CD4-positive, alpha-beta T cell treated with Interleukin-1 beta for 1 hour (primary cell): ENCODE data around the gene TOMM20.
"Not testable (repeated sequence)": the region's sequence is repeated elsewhere in the genome, so short reads cannot be mapped to it uniquely, and the experiment has no call there.

Experiments
- DNase-seq, 2 donors: peaks; one replicate each; pipeline ENCODE4 v3.0.0-alpha.2; 2020 to 2022

The TOMM20 gene

DNA sequence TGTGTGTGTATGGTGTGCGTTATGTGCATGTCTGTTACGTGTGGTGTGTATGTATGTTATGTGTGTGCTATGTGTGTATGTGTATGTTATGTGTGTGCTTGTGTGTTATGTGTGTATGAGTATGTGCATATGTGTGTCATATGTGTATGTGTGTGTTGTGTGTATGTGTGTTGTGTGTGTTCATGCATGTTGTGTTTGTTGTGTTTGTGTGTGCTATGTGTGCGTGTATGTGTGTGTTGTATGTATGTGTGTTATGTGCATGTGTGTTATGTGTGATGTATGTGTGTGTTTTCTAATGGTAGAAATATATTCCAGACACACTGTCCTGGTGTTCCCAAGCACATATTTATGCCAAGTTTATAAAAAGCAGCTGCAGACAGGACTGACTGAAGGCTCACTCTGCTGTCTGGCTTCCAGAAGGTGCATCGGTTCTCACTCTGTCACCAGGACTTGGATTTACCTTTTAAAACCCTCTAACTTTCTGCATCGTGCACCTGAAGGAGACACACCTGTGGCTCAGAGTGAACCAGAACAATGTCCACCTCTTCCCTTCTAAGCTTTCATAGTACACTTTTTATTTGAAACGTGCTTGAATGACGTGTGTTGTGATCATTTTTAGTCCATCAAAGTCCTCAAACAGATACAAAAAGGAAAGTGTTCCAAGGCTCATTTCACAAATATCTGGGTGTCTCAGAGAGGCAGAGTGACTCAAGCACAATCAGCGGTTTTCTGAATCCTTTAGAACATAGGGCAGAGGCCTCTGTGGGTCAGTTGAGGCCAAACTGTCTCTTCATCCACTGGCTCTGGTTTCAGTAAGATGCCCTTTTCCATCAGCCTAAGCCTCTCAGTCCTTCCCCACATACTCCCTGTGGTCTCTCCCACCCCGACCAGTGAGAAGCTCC lies 49.9 kb downstream of the TOMM20 start:
- no peak for DNase-seq

DNA sequence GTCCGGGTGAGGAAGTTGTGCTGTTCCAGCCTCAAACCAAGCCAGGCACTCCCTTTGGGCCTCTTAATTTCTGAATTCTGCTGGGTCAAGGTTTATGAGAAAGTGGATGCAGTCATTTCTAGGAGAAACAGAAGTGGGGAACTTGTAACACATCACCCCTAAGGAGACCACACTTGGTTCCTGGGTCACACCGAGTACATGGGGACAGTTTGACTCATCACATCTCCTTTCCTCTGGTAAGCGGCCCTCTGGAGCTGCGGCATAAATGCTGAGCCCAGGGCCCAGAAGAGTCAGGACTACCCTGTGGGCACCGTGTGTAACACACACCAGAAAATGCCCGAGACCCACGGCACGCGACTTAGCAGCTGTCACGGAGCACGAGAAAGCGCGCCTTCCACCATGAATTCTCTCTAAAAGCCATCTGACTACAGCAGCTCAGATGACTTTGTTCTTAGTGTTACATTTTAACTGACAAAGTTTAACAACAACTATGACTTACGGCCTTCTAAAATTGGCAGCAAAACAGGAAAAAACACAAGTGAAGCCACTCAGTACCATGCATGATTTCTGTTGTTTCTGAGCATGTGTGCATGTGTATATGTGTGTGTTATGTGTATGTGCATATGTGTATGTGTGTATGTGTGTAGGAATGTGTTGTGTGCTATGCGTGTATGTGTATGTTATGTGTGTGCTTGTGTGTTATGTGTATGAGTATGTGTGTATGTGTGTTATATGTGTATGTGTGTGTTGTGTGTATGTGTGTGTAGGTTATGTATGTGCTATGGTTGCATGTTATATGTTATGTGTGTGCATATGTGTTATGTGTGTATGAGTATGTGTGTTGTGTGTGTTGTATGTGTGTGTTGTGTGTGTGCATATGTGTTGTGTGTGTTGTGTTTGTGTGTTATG lies 50.8 kb downstream of the TOMM20 start:
- DNase-seq = peak in 1 of 2 donors; percentile 58

DNA sequence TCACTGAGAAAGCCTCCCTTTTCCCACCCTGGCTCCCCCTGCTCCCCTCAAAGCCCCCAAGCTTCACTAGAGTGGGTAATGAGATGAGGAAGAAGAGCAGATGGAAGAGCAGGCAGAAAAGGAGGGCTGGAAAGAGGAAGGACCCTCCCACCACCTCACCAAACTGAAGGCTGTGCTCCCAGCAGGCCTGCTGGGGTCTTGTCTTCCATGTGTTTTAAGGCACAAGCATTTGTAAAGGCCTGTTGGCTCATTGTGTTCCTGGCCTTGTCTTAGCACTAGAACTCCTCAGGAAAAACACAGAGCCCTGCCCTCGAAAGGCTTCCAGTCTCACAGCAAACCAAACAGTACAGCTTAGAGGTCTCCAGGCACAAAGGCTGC lies 51.5 kb downstream of the TOMM20 start:
- DNase-seq = no peak

DNA sequence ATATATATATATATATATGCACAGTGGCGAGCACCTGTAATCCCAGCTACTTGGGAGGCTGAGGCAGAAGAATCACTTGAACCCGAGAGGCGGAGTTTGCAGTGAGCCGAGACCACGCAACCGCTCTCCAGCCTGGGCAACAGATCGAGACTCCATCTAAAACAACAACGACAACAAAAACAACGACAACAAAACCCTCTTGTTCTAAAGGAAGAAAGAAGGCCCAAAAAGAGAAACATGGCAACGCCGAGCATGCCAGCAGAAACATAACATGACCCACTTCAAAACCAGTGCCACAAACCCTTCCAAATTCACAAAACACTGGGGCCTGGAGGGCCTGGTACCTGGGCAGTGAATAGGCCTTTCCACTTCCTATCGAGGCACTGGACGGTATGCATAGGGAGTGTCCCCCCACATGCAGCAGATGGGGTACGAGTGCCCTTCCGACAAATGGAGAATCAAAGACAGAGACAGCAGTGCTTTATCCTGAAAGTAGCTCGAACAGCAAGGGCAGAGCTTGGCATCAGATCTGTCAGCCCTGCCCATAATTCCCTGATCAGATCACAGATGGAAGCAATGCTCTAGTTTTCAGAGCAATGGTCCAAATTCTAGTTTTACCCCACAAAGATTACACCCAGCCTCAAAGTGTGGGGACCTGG lies 52.0 kb downstream of the TOMM20 start:
- no peak for DNase-seq

DNA sequence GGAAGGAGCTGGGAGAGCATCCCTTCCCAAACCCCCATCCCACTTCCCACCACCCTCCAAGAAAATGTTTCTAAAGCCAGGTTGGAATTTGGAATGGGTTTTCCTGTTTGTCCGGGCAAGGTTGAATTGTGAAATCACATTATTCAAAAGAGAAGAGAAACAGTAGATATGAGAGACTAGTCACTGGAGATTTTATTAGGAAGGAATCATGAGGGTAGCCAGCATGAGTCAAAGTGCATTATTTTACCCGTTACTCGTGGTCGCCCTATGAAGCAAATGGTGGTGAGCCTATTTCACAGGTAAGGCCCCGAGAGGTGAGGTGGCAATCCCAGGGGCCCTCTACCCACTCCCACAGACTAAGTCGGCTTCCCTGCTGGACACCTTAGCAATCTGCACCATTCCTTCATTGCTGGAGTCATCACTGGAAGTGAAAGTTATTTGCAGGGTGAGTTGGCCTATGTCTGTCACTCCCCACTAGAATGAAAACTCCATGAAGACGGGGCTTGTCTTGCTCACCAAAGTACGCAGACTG lies 52.8 kb downstream of the TOMM20 start:
- DNase-seq = no peak

DNA sequence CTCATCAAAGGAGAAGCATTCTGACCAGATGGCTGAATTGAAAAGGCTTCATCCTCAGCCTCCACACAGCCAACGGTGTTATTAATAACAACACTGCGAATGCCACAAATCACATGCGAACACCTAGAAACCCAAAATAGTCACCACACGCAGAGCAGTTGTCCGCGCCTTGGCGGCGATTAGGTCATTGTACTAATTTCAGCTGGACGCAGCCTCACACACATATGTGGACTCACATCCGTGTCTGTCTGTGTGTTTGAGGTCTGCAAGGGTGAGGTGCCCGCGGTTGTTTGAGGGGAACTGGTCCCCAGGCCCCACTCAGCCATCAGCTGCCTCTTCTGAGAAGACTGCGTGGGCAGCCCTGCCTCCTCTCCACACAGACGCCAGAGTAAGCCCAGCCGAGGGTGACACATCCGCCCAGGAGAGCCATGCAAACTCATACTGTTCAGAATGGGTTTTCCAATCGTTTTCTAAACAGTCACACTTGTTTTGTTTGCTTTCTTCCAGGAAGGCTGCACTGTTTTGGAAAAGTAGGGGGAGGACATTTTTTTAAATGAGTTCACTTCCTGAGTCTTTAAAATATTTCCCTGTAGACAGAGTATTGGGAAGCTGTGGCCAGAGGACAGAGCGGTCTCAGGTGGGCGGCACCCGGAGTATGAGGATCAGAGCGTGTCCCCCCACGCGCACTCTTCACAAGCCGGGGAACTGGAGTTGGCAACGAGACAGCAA lies 53.4 kb downstream of the TOMM20 start:
- DNase-seq = peak; percentile 44 to 72

DNA sequence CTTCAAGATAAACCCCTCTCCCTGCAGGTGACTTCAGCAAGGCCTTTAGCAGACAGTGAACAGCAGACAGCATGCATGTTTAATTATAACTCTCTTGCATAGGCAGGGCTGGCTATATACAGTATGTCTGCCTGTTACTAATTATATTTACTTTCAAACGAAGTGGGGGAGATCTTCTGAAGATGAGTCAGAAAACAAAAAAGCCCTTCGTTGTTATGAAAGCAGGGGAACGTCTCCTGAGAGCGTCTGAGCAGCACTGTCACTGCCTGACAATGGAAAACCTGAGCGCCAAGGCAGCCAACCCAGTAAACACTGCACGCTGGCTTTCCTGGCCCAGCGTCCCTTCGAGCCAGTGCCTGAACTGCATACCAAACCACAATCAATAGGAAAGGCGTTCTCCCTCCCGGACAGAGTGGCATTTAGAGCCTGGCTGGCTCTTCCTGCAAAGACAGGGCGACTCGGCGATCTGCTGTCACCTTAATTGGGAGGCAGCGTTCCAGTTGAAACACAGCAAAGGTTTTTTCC lies 54.1 kb downstream of the TOMM20 start:
- DNase-seq = peak in 1 of 2 donors; percentile 41

DNA sequence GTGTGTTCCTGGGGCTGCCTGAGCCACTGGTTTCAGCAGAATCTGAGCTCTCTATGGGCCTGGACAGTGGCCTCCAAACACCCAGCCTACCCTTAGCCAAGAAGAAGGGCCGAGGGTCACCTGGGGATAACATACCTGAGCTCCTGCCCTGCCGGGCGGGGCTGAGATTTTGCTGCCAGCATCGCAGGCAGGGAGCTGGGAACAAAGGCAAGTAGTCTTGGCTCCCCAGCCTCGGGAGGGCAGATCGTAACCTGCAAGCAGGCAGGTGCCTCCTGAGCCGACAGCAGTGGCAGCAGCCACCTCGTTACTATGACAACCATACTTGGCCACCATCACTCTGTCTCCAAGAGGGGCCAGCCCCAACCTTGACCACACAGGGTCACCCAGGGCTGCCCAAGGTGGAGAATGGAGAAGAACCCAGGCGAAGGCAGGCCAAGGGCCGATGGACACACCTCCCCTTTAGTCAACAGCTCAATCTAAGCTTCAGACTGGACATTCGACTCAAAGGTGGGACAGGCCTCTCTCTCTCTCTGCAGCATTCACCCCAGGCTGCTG lies 54.6 kb downstream of the TOMM20 start:
- DNase-seq = no peak

DNA sequence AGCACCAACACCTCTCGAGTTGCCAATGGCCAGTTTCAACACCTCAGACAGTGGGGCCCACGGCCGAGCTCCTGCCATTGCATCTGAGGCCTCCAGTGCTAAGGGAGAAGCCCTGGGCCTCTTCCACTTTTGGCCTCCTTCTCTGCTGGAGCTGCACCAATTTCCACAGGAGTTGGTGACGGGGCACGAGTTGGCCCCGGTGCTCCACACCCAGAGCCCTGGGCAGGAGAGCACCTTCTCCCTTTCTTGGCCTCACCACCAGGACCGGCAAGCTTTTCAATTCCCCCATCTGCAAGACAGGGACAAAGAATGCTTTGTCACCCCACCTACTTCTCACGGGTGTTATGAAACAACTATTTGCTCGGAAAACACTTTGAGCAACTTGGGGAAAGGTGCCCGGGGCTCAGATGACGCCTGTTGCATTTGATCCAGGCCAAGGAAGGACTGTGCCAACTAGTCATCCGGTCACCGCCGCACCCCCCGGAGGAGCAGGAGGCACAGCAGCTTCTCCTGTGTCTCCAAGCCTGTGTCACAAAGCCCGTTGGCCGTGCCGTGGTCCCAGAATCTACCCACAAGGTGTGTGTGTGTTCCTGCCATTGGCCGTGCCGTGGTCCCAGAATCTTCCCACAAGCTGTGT lies 55.2 kb downstream of the TOMM20 start:
- peak in 1 of 2 donors; percentile 68 for DNase-seq

DNA sequence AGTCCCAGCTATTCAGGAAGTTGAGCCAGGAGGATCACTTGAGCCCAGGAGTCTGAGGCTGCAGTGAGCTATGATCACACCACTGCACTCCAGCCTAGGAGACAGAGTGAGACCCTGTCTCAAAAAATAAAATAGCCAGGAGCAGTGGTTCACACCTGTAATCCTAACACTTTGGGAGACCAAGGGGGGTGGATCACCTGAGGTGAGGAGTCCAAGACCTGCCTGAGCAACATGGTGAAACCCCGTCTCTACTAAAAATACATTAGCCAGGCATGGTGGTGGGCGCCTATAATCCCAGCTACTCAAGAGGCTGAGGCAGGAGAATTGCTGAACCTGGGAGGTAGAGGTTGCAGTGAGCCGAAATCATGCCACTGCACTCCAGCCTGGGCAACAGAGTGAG lies 56.1 kb downstream of the TOMM20 start:
- not testable (repeated sequence) for DNase-seq

DNA sequence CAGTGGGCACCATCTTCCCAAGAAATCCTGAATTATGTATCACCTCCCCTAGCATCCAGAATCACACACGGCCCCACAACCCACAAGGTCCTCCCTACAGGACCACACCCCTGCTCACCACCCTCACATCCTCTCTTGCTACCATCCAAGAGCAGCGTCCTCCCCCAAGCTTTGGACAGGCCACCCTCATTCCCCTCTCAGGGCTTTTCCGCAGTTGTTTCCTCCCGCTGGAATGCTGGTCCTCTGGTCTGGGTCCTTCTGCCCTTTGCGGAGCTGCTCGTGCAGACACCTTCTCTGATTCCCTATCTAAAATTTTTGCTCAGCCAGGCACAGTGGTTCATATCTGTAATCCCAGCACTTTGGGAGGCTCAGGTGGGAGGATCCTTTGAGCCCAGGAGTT lies 56.5 kb downstream of the TOMM20 start:
- no peak for DNase-seq

DNA sequence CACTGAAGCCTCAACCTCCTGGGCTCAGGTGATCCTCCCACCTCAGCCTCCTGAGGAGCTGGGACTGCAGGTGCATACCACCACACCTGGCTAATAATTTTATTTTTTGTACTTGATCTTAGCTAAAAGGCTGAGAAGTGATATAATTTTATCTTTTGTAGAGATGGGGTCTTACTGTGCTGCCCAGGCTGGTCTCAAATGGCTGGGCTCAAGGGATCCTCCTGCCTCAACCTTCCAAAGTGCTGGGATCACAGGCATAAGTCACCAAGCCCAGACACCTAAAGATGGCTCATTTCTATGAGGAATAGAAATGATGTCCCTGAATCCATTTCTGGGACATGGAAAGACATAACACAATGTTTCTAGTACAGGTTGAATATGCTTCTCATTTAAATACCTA lies 57.8 kb downstream of the TOMM20 start:
- no peak for DNase-seq

DNA sequence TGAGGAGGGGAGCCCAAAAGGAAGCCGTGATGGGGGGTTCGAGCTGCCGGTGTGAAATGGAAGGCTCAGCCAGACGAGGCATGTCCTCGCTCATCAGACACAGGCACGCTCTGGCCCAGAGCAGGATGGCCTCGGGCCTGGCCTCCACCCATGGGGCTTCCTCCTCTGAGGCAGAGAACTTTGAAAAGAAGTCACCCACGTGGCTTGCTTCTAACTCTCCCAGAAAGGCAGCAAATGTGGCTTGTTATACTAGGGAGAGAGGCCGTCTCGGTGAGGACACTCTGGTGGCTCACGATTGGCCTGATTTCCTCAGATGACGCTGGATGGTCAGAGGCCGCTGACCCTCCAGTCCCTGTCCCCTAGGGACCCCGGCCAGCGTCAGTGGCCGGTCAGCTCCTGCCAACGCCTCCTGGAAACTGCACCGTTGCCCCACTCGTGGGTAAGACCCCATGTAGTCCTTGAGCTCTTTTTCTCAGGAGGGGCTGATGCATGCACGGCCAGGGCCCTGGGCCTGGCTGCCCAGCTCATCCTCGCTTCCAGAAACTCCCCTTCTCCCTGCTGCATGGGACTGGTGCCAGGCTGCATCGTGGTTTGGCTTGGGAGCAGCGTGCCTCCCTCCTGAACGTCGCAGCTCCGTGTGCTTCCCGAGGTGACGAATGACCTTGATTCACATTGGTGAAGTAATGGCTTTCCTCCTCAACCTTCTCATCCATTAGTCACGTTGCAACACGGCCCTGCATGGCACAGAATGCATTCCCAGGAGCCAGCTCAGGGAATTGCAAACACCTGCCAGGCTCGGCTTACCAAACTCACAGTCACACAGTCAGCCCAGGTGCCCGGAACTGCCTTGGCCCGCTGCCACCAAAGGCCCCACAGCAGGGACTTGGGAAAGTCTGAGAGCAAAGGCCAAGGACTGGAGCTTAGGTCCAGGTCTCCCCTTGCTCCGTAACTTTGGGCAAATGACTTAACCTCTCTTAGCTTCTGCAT lies 58.8 kb downstream of the TOMM20 start:
- no peak for DNase-seq

DNA sequence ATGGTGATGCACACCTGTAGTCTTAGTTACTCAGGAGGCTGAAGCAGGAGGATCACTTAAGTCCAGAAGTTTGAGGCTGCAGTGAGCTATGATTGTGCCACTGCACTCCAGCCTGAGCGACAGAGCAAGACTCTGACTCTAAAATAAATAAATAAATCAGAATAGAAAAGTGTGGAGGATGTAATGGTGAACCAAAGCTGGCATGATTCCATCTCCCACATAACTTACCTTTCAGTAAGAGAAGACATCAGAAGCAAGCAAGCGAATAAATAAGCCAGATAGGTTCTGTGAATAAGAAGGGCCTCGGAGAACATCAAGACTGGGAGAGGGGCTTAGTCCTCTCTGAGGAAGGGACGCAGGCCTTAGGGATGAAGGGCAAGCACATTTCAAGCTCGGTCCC lies 59.5 kb downstream of the TOMM20 start:
- no peak for DNase-seq

DNA sequence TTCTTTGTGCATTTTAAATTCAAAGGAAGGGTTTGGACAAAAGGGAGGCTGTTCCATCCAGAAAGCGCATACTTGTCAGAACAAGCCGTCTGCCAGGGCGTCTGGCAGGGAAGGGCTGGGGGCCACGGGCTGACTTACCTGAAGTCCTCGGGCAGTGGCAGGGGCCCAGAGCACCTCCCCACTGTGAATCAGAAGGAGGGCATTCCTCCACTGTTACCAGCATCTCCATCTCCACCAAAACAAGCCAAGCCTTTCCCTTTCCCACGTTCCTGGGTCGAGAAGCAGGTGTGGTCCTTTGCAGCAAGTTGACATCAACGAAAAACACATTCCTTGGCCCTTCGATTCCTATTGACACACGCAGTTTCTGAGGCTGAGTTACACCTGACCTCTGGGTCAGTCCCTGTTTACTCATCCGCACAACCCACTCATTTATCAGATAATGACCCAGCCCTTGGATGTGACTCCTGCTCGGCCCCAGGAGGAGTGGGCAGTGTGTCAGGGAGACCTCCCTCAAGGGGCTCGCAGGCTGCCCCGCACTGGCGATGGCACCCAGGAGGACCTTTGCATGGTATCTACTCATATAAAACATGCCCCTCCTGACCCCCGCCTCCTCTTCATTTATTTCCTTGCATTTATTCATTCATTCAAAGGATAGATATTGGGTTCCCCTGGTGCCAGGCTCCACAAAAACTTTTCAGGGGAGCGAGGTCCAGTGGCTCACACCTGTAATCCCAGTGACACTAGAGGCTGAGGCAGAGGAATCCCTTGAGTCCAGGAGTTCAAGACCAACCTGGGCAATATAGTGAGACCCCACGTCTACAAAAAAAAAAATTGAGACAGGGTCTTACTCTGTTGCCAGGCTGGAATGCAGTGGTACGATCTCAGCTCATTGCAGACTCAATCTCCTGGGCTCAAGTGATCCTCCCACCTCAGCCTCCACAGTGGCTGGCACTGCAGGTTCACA lies 60.2 kb downstream of the TOMM20 start:
- DNase-seq = no peak

DNA sequence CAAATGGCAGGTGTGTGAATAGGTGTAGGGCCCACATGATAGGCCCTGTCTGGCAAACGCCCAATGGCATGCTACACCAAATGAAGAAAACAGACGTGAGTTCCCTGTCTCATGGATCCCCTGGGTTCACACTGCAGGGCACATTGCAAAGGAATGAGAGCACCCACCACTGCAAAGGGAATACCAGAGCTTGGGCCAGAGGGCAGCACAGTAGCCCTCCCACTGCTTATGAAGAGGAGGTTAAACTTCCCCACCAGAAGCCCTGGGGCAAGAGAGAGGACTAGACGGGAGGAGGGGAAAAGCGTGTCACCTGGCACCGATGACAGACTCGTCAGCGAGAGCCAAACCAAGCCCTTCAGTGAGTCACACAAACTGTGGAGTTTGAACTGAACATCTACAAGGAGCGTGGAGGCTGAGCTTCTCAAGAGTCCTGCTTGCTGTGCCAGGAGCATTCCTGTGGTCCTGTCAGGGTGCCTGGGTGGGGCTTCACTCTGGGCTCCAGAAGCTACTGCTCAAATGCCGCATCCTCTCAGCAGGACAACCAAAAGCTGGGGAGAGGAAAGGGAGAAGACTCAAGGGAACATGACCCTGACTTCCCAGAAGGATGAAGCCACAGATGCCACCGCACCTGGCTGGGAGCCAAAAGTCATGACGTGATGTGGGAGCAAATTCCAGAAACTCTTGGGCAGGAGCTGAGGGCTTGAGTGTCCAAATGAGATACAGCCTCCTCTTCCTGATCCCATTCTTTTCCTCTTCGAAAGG lies 61.1 kb downstream of the TOMM20 start:
- peak in 1 of 2 donors; percentile 60 for DNase-seq

DNA sequence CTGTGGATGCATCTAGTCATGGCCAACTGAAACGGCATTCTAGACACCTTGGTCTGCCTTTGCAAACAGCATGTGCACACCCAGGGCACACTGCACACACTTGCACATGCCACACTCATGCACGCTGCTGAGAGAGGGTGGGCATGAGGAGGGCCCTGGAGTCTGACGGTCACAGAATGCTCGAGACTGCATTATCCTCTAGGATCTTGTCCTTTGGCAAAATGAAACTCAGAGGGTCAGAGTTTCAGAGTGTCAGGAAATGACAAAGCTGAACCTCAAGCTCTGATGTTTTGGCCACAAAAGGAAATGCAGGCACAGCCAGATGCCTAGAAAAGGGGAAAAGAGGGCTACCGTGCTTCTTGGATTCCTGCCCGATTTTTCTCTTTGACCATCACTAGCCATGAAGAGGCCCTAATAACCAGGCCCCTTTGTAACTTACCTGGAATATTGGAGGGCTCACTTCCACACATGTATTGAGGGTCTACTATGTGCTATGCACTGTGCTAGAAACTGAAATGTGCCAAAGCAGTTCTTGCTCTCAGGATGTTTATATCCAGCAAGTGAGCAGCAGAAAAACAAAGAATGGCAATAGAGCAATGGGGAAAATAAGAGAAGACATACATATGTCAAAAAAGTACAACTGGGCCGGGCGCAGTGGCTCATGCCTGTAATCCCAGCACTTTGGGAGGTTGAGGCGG lies 65.4 kb downstream of the TOMM20 start:
- DNase-seq = no peak
